Left kidney (tissue), 8 donors: ENCODE data around the gene TAS2R4. TPM values are rescaled to one million over a fixed set of nuclear protein-coding genes. Genes with fewer than 3 reads are reported as not detected.
"Not testable (repeated sequence)": the region's sequence is repeated elsewhere in the genome, so short reads cannot be mapped to it uniquely, and the experiment has no call there.

Experiments
- DNase-seq: peaks from one replicate; pipeline ENCODE4 v3.0.0-alpha.2; 2013
- long read RNA-seq, 8 donors: transcript quantifications; one replicate each; lab custom pipeline, GENCODE V29; 2026
- polyA plus RNA-seq: library from polyadenylated mRNA; unstranded; fragments of 120-200 nt; gene quantifications from one replicate; pipeline ENCODE4 v1.2.1, GENCODE V29; 2013; ENCODE audit not compliant: insufficient read length

TAS2R4 gene
- polyA plus RNA-seq: 6.7 TPM
- long read RNA-seq, donor 1: 0 reads
- long read RNA-seq, donor 2, transcript TAS2R4-201 (1 exons, 2,378 nt): major isoform, 7 of 7 reads
- long read RNA-seq, donor 2, partial matches to known transcripts: 0 of 7 reads
- long read RNA-seq, donor 2, other reads (novel, unspliced or antisense): 0 of 7 reads
- long read RNA-seq, donor 3, partial matches to known transcripts: 0 of 4 reads
- long read RNA-seq, donor 3, other reads (novel, unspliced or antisense): 0 of 4 reads
- long read RNA-seq, donor 4, partial matches to known transcripts: 0 of 2 reads
- long read RNA-seq, donor 4, other reads (novel, unspliced or antisense): 0 of 2 reads
- long read RNA-seq, donor 5, partial matches to known transcripts: 0 of 2 reads
- long read RNA-seq, donor 5, other reads (novel, unspliced or antisense): 0 of 2 reads
- long read RNA-seq, donor 6: 0 reads
- long read RNA-seq, donor 7, transcript TAS2R4-201 (1 exons, 2,378 nt): major isoform, 10 of 10 reads
- long read RNA-seq, donor 7, partial matches to known transcripts: 0 of 10 reads
- long read RNA-seq, donor 7, other reads (novel, unspliced or antisense): 0 of 10 reads
- long read RNA-seq, donor 8, partial matches to known transcripts: 0 of 4 reads
- long read RNA-seq, donor 8, other reads (novel, unspliced or antisense): 0 of 4 reads

GRCh38 chr7:141776374-141776773, at the start of gene TAS2R4:
TSS of gene TAS2R4 (plus strand) at chr7:141776674. CDS start at chr7:141778489, 1,815 bp downstream.
- DNase-seq: no peak

- no peak for DNase-seq
These were observed 47.5 kb upstream of the TAS2R4 start for GRCh38 chr7:141729020-141729419.

GRCh38 chr7:141731476-141732149, 44.9 kb upstream of the TAS2R4 start:
- DNase-seq: no peak

- DNase-seq: no peak
These were observed 39.2 kb upstream of the TAS2R4 start for GRCh38 chr7:141737118-141737835.

- peak; percentile 96 for DNase-seq
These were observed 38.5 kb upstream of the TAS2R4 start, which contains the start of gene SSBP1 for GRCh38 chr7:141737836-141738591. TSS of gene SSBP1 (plus strand) at chr7:141738358. CDS start at chr7:141739167, 809 bp downstream.

GRCh38 chr7:141738592-141739013, 37.9 kb upstream of the TAS2R4 start:
- no peak for DNase-seq

GRCh38 chr7:141739250-141739649, 37.2 kb upstream of the TAS2R4 start:
- DNase-seq: no peak

- DNase-seq: no peak
These were observed 34.2 kb upstream of the TAS2R4 start for GRCh38 chr7:141742229-141742628.

- DNase-seq: no peak
These were observed 32.3 kb upstream of the TAS2R4 start for GRCh38 chr7:141744131-141744530.

GRCh38 chr7:141748396-141748795, 28.1 kb upstream of the TAS2R4 start:
- DNase-seq: no peak

- not testable (repeated sequence) for DNase-seq
These were observed 24.6 kb upstream of the TAS2R4 start for GRCh38 chr7:141751904-141752303.

- DNase-seq: no peak
These were observed 23.8 kb upstream of the TAS2R4 start for GRCh38 chr7:141752634-141753033.

- DNase-seq: no peak
These were observed 21.5 kb upstream of the TAS2R4 start for GRCh38 chr7:141754939-141755338.

GRCh38 chr7:141763797-141764196, 12.7 kb upstream of the TAS2R4 start, which contains the start of gene TAS2R3:
TSS of gene TAS2R3 (plus strand) at chr7:141764097. CDS start at chr7:141764159, 62 bp downstream.
- no peak for DNase-seq

- not testable (repeated sequence) for DNase-seq
These were observed 6.3 kb upstream of the TAS2R4 start for GRCh38 chr7:141770083-141770583.

- peak; percentile 19 for DNase-seq
These were observed 9.5 kb downstream of the TAS2R4 start for GRCh38 chr7:141785706-141786552.

GRCh38 chr7:141788296-141788695, 11.8 kb downstream of the TAS2R4 start:
- no peak for DNase-seq

GRCh38 chr7:141789917-141790316, 13.4 kb downstream of the TAS2R4 start, which contains the start of gene TAS2R5:
TSS of gene TAS2R5 (plus strand) at chr7:141790217. CDS start at chr7:141790362, 145 bp downstream.
- DNase-seq: no peak

GRCh38 chr7:141792526-141792925, 16.1 kb downstream of the TAS2R4 start:
- no peak for DNase-seq

- DNase-seq: no peak
These were observed 43.6 kb downstream of the TAS2R4 start for GRCh38 chr7:141820067-141820466.
